Left renal cortex interstitium (tissue), 4 donors: ENCODE data around the gene ACOT7. TPM values are rescaled to one million over a fixed set of nuclear protein-coding genes. Genes with fewer than 3 reads are reported as not detected.
A peak's percentile ranks its signal among the peaks of the same experiment; 100 is the strongest.

Source experiments
- DNase-seq, 4 donors: peaks; one replicate each; pipeline ENCODE4 v3.0.0-alpha.2; 2013; ENCODE audit warnings: low read depth in 4 of 4, low spot score in 2 of 4, missing footprints in 1 of 4
- polyA plus RNA-seq, 4 donors: library from polyadenylated mRNA; unstranded; fragments of 120-200 nt; gene quantifications; one replicate each; pipeline ENCODE4 v1.2.1, GENCODE V29; 2013; ENCODE audit not compliant: insufficient read length in 4 of 4

Gene ACOT7
- polyA plus RNA-seq, 4 donors = 27.8 to 38.4 (median 33.3) TPM

DNA sequence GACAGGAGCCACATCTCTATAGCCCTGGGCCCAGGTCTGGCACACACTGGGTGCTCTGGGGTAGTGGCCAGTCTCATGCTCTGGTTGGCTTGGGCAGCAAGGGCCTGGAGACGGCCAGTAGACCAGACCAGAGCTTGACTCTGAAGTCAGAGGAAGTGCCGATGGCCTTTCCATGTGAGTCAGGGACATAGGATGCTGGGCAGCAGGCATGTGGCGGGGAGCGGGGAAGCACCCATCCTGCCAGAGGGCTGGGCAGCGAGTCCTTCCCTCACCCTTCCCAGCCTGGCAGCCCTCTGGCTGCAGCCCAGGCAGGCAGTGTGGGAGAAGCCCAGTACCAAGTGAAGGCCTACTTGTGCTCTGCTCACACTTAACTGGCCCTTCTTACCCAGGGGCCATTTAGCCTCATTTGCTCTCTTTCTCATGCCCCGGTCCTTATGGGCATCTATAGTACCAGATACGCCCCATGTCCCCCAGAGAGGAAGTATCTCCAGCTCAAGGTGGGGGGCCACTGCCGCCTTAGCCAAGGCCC lies 136.0 kb downstream of the ACOT7 start:
- DNase-seq = no peak

DNA sequence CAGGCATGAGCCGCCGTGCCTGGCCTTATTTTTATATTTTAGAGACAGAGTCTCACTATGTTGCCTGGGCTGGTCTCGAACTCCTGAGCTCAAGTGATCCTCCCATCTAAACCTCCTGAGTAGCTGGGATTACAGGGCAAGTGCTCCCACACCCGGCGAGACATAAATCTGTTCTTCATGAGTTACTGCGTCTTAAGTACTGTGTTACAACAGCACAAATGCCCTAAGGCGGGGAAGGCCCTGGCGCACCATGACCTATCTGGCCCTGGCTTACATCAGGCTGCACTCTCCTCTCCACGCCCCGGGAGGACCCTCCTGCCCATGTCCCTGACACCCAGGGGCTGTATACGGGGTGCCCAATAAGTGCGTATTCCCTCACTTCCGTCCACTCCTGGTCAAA lies 136.9 kb downstream of the ACOT7 start:
- DNase-seq = no peak

DNA sequence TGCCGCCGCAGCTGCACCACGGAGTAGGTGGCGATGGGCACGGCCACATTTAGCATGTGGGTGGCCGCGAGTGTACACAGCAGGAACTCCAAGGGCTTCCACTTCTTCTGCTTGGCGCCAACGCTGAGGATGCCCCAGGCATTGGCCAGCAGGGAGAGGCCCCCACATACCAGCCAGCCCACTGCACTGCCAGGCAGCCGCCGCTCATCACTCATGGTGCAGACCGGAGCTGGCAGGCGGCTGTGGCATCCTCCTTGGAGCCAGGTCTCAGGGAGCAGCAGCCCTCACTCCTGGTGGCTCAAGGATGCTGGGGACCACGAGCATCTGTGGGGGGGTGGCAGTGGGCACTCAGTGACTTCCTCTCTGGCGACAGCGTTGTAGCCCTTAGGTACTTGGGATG lies 138.9 kb downstream of the ACOT7 start:
- DNase-seq = no peak

DNA sequence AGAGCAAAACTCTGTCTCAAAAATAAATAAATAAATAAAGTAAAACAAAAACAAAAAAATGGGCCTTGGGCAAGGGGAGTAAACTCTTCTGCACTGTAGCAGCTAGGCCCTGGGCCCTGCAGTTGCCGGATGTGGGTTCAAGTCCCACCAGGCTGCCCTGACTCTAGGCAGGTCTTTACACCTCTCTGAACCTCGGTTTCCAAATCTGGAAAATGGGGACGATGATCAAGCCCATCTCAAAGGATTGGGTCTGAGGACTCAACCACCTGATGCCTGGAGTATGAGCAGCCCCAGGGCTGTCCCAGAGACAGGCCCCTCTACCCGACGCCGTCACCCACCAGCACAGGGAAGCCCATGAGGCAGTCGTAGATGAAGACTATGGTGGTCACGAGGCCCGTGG lies 140.2 kb downstream of the ACOT7 start:
- no peak for DNase-seq

DNA sequence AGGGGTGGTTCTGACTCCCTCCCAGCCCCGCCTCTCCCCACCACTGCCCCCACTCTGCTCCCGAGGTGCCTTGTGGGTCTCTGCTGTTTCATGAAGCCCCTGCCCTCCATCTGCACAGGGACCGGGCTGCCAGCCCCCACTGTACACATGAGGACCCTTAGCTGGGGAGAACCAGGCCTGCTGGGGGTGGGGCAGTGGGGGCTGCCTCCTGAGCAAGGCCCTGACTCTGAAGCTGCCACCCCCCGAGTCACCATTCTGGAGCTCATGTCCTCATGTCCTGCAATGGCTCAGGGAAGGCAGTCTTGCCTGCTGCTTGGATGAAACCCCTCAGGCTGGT lies 141.2 kb downstream of the ACOT7 start:
- DNase-seq = no peak

DNA sequence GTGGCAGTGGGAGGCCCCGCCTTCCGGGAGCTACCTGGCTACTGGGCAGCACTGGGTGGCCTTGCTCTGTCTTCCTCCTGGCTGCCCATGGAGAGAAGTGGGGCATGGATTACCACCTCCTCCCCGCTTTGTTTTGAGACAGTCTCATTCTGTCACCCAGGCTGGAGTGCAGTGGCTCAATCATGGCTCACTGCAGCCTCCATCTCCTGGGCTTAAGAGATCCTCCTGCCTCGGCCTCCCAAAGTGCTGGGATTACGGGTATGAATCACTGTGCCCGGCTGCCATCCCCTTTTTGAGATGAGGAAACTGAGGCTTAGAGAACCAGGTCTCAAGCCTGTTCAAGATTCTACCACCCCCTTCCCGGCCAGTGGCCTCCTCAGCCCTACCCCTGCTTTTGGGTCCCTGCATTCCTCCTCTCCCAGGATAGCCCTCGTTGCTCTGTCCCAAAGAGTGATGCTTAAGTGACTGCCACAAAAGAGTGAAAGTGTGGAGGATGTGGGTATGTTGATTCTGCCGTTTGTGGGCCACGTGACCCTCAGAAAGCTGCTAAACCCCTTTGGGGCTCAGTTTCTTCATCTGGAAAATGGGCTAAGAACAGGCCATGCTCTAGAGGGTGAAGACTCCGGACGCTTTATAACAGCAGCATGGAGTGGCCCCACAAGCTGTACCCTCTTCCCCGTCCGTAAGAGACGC lies 141.7 kb downstream of the ACOT7 start:
- DNase-seq = no peak

DNA sequence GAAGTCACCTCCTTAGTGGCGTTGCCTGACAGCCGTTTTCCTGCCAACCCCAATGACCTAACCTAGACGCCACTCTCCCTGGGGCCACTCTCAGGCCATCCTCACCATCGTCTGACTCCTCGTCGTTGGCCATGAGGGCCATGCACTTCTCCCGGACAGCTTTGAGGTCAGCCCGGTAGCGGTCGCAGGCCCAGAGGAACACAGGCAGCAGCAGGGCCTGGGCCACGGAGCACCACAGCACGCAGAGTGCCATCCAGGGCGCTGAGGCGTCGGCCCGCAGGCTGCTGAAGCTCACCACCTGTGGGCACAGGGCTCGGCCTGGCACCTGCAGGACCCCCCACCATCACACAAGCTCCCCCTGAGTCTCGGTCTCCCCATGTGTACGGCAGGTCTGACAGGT lies 142.3 kb downstream of the ACOT7 start:
- no peak for DNase-seq

DNA sequence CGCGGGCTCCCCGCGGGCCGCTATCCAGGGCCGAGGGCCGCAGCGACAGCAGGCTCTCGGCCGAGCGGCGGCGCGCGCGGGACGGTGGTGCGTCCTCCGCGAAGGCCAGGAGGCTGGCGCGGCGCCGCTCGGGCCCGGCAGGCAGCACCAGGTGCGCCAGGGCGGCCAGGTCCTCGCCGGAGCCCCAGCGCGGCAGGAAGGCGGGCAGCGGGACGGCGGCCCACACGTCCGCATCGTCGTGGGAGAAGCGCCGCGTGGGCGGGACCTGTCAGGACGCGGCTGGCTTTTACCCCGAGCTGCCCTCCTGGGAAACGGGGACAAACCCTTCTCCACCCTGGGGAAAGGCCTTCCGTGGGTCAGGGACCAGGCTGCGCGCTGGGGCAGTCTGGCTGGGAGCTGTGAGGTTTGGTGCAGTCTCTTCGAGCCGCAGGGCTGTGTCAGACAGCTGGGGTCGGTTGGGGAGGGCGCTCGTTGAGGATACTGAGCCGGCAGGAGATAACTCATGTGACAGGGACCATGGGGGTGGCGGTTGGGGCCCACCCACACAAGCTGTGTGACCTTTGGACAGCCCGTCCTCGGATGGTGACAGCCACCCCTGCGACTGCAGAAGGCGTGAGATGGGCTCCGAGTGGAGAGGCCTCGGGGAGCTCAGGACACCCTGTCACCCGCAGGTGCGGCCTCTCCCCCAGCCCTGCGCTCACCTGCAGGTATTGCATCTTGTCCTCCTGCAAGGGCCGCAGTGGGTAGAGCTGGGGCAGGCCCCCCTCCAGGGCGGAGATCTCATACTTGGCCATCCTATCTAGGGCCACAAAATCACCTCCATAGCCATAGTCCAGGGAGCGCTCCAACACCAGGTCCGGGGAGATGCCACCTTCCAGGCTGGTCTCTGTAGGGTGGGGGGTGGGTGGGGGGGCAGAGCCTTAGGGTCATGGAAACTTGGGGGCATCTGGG lies 143.6 kb downstream of the ACOT7 start:
- no peak for DNase-seq

DNA sequence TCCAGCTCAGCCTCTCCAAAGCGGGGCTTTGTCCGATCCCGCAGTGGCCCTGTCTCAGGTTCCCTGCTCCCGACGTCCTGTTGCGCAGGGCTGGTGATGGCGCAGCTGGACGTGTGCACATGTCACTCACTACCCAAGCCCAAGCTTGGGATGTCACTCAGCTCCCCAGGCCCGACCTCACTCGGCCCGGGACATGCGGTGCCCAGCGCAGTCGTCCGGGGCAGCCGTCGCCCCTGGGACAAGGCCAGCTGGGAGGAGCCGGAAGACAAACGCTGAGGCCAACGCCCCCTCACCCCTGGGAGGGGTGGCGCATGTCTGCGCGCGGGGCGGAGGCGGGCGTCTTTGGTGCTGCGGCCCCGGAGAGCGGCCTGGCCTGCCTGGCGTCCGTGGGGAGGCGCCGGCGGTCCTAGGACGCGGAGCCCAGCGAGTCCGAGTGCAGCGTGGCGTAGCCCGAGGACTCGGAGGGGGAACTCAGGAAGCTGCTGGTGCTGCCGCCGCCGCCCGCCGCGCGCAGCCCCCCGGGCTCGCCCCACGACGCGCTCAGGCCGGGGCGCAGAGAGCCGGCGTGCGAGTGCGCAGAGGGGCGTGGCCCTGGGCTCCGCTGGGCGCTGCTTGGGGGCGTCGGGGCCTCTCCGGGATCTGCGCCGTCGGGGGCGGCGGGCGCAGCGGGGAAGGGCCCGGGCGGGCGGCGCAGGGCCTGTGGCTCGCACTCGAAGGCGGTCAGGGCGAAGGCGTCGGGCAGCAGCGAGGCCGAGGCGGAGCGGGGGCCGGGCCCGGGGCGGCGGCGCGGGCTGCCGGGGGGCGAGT lies 144.4 kb downstream of the ACOT7 start:
- no peak for DNase-seq

DNA sequence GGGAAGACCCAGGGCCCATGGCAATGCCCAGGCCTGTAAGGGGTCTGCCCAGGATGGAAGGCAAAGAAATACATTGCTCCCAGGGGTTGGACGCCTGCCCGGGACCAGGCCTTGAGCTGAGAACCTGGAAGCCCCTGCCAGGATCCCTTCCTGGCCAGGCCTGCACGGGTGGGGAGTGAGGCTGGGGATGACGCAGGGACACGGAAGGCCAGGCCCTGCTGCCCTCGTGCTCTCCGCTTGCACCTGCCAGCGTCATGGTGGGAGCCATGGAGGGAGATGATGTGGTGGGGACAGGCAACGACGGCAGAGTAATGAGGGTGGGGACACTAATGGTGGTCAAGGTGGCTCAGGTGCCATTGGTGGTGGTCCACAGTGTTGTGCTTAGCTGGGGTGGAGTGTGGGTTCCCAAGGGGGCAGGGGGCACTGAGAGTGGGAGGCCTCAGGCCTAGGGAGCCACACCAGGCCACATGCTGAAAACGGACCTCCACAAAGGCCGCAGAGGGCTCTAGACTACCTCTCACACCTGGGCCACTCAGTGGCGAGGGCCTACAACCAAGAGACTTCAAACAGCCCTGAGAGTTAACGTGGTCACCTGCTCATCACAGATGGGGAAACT lies 145.3 kb downstream of the ACOT7 start:
- DNase-seq = no peak

DNA sequence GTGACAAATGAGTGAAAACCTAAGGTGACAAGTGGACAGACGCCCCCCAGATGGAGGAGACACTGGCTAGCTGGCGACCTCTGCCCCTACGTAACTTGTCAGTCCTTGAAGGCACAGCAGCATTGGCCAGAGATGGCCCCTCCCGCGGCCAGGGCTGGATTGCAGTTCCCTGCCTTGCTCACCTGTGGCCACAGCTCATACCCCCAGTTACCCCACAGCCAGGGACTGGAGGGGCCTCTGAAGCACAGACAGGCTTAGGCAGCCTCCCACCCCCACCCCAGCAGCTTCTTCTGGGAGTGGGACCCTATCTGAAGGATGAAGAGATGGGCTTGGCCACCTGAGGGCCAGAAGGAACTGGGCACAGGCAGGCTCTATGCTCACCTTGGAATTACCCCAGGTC lies 145.9 kb downstream of the ACOT7 start:
- no peak for DNase-seq

DNA sequence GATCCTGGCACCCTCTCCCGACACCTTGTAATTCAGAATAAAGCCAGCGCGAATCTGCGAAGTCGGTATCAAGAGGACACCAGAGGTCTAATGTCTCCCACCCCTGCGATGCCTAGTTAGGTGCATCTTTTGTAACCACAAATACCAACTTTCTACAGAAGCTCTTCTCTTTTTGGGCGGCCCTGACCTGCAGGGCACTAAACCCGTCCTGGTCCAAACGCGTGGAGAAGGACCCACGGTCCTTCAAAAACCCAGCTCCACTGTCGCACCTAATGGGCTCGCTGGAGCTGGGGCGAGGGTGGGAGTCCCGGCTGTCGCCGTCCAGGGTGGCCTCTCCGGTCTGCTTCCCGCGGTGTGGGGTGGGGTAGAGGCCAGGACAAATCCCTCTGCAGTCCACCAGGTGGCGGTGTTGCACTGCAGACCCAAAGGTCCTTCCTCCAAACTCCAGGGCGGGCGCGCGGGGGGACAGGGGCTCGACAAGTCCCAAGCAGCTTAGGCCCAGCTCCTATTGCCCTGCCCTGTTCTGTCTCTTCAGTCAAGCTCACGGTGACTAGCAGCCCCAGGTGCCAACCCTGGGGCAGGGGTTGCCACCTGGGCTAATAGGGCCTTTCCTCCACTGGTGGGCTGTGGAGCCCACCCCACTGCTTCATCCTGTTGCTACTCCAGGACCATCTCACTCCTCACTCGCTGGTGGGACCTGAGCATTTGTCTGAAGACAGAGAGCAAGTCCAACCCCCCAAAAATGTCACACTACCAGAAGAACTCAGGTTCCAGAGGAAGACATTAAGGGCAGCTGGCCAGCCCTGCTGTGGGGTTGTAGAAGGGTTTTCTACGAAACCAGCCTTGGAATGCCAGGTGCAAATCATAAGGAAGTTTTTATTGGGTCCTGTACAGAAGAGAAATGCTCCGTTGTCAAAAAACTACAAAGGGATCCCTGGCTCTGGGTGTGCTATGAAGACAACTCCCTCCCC lies 146.8 kb downstream of the ACOT7 start:
- DNase-seq = no peak

DNA sequence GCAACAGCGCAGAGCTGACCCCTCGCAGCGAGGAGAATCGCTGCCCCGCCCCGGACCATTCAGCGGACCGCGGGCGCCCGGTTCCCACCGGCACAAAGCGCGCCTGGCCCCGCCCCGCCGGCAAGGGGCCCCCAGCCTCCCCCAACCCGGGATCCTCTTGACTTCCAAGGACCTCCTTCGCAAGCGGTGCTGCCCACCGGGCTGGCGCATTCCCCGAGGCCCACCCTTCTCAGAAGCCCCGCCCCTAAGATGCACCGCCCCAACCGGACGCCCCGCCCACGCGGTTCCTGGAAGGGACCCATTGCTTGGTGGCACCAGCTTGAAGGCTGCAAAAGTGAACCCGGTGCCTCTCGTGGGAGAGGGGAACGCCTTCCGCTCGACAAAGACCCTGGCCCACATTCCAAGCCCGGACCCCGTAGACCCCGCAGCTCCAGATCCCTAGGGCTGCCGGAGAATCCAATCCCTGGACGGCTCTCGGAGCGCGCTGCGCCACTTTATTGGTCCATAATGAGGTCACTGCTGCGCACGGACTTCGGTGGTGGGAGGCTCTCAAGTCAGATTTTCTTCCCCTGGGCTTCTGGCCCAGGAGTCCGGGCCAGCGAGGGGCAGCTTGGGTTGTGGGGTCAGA lies 147.6 kb downstream of the ACOT7 start:
- DNase-seq = no peak

DNA sequence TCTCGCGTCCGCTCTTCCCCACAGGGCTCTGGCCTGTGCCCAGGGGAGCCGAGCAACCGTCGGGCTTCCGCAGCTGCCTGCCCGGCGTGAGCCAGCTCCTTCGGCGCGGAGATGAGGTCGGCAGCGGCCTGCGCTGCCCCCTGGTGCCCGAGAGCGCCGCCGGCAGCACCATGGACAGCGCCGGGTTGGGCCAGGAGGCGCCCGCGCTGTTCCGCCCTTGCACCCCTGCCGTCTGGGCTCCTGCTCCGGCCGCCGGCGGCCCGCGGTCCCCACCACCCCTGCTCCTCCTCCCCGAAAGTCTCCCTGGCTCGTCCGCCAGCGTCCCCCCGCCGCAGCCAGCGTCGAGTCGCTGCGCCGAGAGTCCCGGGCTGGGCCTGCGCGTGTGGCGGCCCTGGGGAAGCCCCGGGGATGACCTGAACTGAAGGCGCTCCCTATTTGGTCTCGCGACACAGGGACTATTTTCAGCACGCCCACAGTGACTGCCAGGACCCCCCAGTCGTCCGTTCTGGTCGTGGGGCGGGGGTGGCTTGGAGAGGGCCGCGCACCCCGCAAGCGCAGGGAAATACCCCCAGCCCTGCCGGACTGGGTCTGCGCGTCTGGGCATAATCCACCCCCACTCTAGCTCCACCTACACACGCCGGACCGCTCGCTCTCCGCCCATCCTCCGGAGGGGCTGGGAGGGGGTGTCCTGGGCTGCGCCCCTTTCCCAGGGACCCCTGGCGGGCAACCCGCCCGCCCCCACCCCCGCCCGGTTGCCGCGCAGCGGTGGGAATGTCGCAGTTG lies 148.3 kb downstream of the ACOT7 start:
- DNase-seq = peak in 2 of 4 donors; percentile 63 to 76

DNA sequence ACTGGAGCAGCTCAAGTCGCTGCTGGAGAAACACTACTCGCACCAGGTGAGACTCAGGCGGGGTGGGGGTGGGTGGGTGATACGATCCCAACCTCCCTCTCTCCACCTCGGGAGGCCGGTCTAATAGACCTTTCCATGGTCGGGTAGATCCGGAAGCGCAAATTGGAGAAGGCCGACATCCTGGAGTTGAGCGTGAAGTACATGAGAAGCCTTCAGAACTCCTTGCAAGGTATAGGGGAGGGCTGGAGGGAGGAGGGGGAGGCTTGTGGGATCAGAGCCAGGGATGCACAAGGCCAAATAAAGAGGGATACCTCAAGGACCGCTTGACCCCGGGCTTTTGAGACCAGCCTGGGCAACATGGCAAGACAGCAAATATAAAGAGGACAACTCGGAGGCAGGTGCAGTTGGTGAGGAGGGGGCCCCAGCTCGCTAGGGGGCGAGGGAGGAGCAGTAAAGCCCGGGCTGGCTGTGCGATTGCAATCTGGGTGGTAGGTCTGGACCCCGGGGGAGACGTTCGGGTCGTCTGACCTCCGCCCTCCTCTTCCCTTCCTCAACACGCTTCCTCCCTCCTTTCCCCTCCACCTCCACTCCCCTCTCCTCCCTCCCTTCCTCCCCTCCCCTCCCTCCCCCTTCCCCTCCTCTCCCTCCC lies 149.0 kb downstream of the ACOT7 start:
- no peak for DNase-seq

DNA sequence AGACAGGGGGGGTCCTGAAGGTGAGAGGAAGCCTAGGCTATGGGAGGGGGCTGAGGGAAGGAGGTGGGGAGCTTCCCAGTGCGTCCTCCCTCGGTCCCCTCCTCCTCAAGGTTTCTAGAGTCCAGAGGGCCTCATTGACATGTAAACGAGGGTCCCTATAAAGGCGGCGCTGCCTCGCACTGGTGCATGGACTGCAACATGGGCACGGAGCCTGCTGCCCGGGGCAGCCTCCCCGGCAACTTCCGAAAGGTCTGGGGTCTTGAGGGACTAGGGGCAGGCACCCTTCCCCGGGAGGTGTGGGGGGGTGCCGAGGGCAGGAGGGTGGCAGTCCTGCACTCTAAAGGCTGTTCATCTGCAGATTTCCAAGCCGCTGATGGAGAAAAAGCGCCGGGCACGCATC lies 149.6 kb downstream of the ACOT7 start, which contains the start of gene HES3:
Gene HES3, plus strand, starts transcription at position 187 of the 400 bp plus-strand sequence. Its CDS starts 187 bp downstream, at position 374.
- DNase-seq = no peak

DNA sequence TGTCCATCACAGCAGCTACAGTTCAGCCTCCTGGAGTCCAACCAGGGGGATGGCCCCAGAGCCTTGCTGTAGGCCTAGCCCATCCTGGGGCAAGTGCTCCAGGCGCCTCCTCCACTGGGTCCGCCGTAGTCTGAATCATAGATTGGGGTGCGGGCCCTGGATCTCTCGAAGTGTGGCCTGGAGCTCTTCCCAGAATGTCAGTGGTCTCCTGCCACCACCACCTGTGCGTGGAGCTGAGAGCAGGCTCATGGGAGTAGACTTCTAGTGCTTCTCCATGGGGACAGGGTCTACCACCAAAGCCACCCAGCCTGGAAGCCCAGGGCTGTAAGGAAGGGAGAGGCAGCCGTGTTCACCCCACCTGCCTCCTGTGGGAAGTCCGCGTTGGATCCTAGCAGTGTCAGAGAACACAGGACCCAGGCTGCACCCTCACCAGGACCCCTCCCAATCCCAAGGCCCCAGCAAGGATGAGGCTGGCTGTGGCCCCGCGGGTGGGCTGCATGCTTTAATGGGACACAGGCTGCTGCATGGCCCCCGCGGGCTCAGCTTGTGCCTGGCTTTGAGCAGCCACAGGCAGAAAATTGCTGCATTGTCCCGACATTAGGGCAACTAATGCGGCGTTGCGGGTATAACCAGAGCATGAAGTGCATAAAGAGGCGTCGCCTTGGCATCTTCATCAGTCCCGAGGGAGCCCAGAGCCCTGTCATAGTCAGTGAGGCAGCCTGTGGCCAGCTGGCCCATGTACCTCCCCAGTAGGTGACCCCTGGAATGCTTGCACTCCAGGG lies 150.3 kb downstream of the ACOT7 start:
- DNase-seq = no peak
